Stomach (tissue), 4 donors: ENCODE results near the gene POLR2C.

Source experiments
- EP300 ChIP-seq: sonication (generic); formaldehyde crosslinking; IDR thresholded peaks from one replicate; pipeline ENCODE4 v1.6.1; 2017; ENCODE audit warnings: antibody characterized with exemption
- TF ChIP-seq, protein P1 (sequence below), 7 experiments: fragments of 450-650 bp in 4 of 7; fragments of 200-600 bp in 3 of 7; sonication (generic) in 3 of 7; IDR thresholded peaks; one replicate each; pipeline ENCODE4 v1.5.1; 2016 to 2019; ENCODE audit warnings: antibody characterized with exemption in 7 of 7, control low read depth in 2 of 7, mild to moderate bottlenecking in 1 of 7

DNA sequence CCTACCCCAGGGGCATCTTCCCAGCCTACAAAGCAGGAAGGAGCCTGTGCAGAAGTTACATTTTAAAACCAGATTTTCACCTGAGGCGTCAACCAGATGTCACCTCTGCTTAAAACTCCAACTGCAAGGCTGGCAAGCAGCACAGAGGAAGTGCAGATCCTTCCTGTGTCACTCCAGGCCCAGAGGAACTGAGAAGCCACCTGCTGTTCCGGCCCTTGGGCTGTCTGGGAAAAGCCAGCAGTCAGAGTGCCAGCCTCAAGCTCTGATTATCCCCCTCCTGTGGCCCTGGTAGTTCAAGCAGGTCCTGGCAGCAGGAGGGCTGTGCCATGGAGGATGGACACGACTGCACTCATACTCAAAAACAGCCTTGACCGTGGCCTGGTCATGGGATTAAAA, 10.2 kb downstream of the POLR2C start:
- no peak for TF ChIP-seq EP300
- TF ChIP-seq, protein P1, sequence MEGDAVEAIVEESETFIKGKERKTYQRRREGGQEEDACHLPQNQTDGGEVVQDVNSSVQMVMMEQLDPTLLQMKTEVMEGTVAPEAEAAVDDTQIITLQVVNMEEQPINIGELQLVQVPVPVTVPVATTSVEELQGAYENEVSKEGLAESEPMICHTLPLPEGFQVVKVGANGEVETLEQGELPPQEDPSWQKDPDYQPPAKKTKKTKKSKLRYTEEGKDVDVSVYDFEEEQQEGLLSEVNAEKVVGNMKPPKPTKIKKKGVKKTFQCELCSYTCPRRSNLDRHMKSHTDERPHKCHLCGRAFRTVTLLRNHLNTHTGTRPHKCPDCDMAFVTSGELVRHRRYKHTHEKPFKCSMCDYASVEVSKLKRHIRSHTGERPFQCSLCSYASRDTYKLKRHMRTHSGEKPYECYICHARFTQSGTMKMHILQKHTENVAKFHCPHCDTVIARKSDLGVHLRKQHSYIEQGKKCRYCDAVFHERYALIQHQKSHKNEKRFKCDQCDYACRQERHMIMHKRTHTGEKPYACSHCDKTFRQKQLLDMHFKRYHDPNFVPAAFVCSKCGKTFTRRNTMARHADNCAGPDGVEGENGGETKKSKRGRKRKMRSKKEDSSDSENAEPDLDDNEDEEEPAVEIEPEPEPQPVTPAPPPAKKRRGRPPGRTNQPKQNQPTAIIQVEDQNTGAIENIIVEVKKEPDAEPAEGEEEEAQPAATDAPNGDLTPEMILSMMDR (IDR thresholded peaks at IDR 0.05) = no peak
